ENCODE measurements around the gene ANKH.

The ANKH gene

GRCh38 chr5:14881826-14882225, 10.2 kb upstream of the ANKH start:
- no peak overlapping the region for H3K4me2 ChIP-seq (ENCODE audit: low read depth, low read length, poor library complexity, severe bottlenecking)
- H3K4me1 ChIP-seq (ENCODE audit: insufficient read depth, low read length, poor library complexity, severe bottlenecking) = no peaks in the 10 kb centered on the region
- no peaks in the 10 kb centered on the region for H3K27me3 ChIP-seq (ENCODE audit: insufficient read depth, low read length, poor library complexity, severe bottlenecking)
- no peaks in the 10 kb centered on the region for H3K9me3 ChIP-seq (ENCODE audit: insufficient read depth, low read depth, low read length)
- H3K4me3 ChIP-seq (ENCODE audit: low read length, poor library complexity, severe bottlenecking) = no peak overlapping the region
- no peaks in the 10 kb centered on the region for H3F3A ChIP-seq (ENCODE audit: low read depth)
- TF ChIP-seq CTCF (conservative IDR thresholded peaks at IDR 0.05; ENCODE audit: low read length) (no peak), EZH2phosphoT487 (IDR thresholded peaks at IDR 0.05; ENCODE audit: borderline replicate concordance) (no peak)
- no peaks in the 10 kb centered on the region for H3K79me2 ChIP-seq (ENCODE audit: insufficient read depth, low read length)
- no peaks in the 10 kb centered on the region for H3K36me3 ChIP-seq (ENCODE audit: insufficient read depth, low read length)
- H2AFZ ChIP-seq (ENCODE audit: low read length) = no peak overlapping the region
- H4K20me1 ChIP-seq (ENCODE audit: insufficient read depth, low read length, poor library complexity, severe bottlenecking) = no peaks in the 10 kb centered on the region
- H3K9ac ChIP-seq (ENCODE audit: low read depth, low read length, poor library complexity, severe bottlenecking) = no peak overlapping the region
- no peaks in the 10 kb centered on the region for H3K9me2 ChIP-seq (replicated peaks; ENCODE audit: low read depth, low read length)

- H2AFZ ChIP-seq (ENCODE audit: low read length) = no peak overlapping the region
- no peaks in the 10 kb centered on the region for H3K27me3 ChIP-seq (ENCODE audit: insufficient read depth, low read length, poor library complexity, severe bottlenecking)
- no peak for TF ChIP-seq CTCF (conservative IDR thresholded peaks at IDR 0.05; ENCODE audit: low read length)
- TF ChIP-seq EZH2phosphoT487 (IDR thresholded peaks at IDR 0.05; ENCODE audit: borderline replicate concordance) = no peak
- no peak overlapping the region for H3K4me3 ChIP-seq (ENCODE audit: low read length, poor library complexity, severe bottlenecking)
- H3K4me1 ChIP-seq (ENCODE audit: insufficient read depth, low read length, poor library complexity, severe bottlenecking) = no peaks in the 10 kb centered on the region
- H3K36me3 ChIP-seq (ENCODE audit: insufficient read depth, low read length) = no peaks in the 10 kb centered on the region
- no peaks in the 10 kb centered on the region for H3K9me2 ChIP-seq (replicated peaks; ENCODE audit: low read depth, low read length)
- H3K9me3 ChIP-seq (ENCODE audit: insufficient read depth, low read depth, low read length) = no peaks in the 10 kb centered on the region
- H3K4me2 ChIP-seq (ENCODE audit: low read depth, low read length, poor library complexity, severe bottlenecking) = no peak overlapping the region
- no peaks in the 10 kb centered on the region for H4K20me1 ChIP-seq (ENCODE audit: insufficient read depth, low read length, poor library complexity, severe bottlenecking)
- no peak overlapping the region for H3K9ac ChIP-seq (ENCODE audit: low read depth, low read length, poor library complexity, severe bottlenecking)
- H3F3A ChIP-seq (ENCODE audit: low read depth) = no peaks in the 10 kb centered on the region
- H3K79me2 ChIP-seq (ENCODE audit: insufficient read depth, low read length) = no peaks in the 10 kb centered on the region
These were observed 9.1 kb upstream of the ANKH start for GRCh38 chr5:14880688-14881087.

- TF ChIP-seq EZH2phosphoT487 (IDR thresholded peaks at IDR 0.05; ENCODE audit: borderline replicate concordance) (no peak), CTCF (conservative IDR thresholded peaks at IDR 0.05; ENCODE audit: low read length) (no peak)
- H3K4me2 ChIP-seq (ENCODE audit: low read depth, low read length, poor library complexity, severe bottlenecking) = no peak overlapping the region
These were observed 8.5 kb upstream of the ANKH start for GRCh38 chr5:14879937-14880589.

More at GRCh38 chr5:14879937-14880589, 8.5 kb upstream of the ANKH start:
- H3K79me2 ChIP-seq (ENCODE audit: insufficient read depth, low read length) = no peaks in the 10 kb centered on the region
- H3F3A ChIP-seq (ENCODE audit: low read depth) = no peaks in the 10 kb centered on the region
- H3K4me3 ChIP-seq (ENCODE audit: low read length, poor library complexity, severe bottlenecking) = no peak overlapping the region
- H3K9me3 ChIP-seq (ENCODE audit: insufficient read depth, low read depth, low read length) = no peaks in the 10 kb centered on the region
- no peak overlapping the region for H3K9ac ChIP-seq (ENCODE audit: low read depth, low read length, poor library complexity, severe bottlenecking)
- no peaks in the 10 kb centered on the region for H3K27me3 ChIP-seq (ENCODE audit: insufficient read depth, low read length, poor library complexity, severe bottlenecking)
- no peaks in the 10 kb centered on the region for H3K9me2 ChIP-seq (replicated peaks; ENCODE audit: low read depth, low read length)
- H3K36me3 ChIP-seq (ENCODE audit: insufficient read depth, low read length) = no peaks in the 10 kb centered on the region
- no peaks in the 10 kb centered on the region for H3K4me1 ChIP-seq (ENCODE audit: insufficient read depth, low read length, poor library complexity, severe bottlenecking)
- no peak overlapping the region for H2AFZ ChIP-seq (ENCODE audit: low read length)
- H4K20me1 ChIP-seq (ENCODE audit: insufficient read depth, low read length, poor library complexity, severe bottlenecking) = no peaks in the 10 kb centered on the region
